ENCODE measurements around the gene CRB1. TPM values are rescaled to one million over a fixed set of nuclear protein-coding genes. Genes with fewer than 3 reads are reported as not detected.

The CRB1 gene
- total RNA-seq, 1 donor from 2014 or later, result 0.70 TPM

- DNase-seq (ENCODE audit: low read depth), result no peak
These were observed 35.4 kb downstream of the CRB1 start for GRCh38 chr1:197303463-197303862.

- DNase-seq (ENCODE audit: low read depth), result peak; percentile 30
These were observed 36.7 kb downstream of the CRB1 start for GRCh38 chr1:197304638-197305200.

GRCh38 chr1:197305925-197306324 is 37.9 kb downstream of the CRB1 start:
- DNase-seq (ENCODE audit: low read depth), result peak; percentile 32

DNA sequence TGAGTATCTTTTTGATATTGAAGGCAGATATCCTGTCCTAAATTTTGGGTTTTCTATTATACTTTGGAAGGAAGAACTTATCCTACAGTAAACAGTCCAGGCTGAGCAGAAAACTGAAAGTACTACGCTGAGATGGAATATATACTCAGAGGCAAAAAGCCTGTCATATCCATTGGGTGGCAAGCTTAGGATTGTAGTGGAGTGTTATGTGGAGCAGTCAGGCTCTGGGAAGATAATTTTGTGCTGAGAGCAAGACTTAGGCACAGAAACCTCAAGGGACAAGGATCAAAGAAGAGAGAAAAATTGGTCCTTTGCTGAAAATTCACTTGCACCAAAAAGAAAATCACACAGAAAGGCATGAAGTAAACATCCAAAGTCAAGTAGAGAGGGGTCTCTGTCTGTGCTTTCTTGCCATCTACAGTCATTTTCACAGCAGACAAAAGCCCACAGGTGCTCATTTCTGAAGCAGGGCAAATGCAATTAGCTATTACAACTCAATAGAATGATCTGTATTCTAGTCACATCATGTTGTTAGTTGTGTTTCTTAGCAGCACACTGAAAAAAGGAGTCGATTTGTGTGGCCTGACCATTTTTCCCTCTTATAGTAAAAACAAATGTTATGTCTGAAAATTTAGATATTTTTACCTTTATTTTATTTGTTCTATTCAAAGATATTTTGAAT is 38.5 kb downstream of the CRB1 start:
- no peak for DNase-seq (ENCODE audit: low read depth)

GRCh38 chr1:197307136-197307535 is 39.1 kb downstream of the CRB1 start:
- no peak for DNase-seq (ENCODE audit: low read depth)

GRCh38 chr1:197307551-197307950 is 39.5 kb downstream of the CRB1 start:
- DNase-seq (ENCODE audit: low read depth), result no peak

- no peak for DNase-seq (ENCODE audit: low read depth)
These were observed 43.0 kb downstream of the CRB1 start for GRCh38 chr1:197311081-197311480.

DNA sequence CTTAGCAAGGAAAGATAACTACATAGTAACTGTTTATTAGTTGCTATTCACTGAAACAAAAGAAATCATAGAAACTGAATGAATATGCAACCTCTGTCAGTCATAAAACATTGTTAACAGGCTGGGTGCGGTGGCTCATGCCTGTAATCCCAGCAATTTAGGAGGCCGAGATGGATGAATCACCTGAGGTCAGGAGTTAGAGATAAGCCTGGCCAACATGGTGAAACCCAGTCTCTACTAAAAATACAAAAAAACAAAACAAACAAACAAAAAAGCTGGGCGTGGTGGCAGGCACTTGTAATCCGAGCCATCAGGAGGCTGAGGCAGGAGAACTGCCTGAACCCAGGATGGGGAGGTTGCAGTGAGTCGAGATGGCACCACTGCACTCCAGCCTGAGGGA is 44.1 kb downstream of the CRB1 start:
- no peak for DNase-seq (ENCODE audit: low read depth)

GRCh38 chr1:197313713-197314112 is 45.7 kb downstream of the CRB1 start:
- no peak for DNase-seq (ENCODE audit: low read depth)

DNA sequence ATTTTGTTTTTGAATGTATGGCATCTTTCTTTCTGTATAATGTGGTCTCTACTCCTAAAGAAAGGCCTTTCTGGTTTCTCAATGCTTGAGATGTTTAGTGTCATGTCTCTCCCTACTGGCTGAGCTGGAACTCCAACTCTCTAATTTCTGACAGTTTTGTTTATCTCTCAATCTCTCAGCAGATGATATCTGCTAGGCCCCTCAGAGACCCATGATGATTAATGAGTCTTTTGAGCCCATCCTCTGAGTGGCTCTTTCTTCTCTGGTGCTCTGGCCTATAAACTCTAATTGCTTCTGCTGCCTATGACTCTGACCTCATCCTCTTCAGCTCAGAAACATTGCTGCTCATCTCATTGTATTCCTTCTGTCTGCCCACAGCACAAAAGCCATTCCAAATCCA is 46.6 kb downstream of the CRB1 start:
- DNase-seq (ENCODE audit: low read depth), result no peak

DNA sequence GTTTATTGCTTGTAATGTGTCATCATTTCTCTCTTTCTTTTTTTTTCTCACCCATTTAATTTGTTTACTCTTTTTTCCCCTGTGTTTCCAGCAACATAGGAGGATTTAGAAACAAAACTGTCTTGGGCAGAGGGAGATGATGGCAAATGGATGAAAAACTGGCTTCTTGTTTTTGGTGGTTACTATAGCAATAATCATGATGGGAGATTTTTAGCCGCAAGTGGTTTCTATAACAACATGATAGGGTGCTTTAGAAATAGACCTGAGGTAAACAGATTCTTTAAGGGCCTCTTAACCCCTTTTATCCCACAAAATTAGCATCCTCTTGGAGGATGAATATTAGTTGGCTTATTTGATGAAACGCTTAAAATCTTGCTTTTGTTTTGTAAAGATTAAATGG is 51.6 kb downstream of the CRB1 start:
- DNase-seq (ENCODE audit: low read depth), result no peak

DNA sequence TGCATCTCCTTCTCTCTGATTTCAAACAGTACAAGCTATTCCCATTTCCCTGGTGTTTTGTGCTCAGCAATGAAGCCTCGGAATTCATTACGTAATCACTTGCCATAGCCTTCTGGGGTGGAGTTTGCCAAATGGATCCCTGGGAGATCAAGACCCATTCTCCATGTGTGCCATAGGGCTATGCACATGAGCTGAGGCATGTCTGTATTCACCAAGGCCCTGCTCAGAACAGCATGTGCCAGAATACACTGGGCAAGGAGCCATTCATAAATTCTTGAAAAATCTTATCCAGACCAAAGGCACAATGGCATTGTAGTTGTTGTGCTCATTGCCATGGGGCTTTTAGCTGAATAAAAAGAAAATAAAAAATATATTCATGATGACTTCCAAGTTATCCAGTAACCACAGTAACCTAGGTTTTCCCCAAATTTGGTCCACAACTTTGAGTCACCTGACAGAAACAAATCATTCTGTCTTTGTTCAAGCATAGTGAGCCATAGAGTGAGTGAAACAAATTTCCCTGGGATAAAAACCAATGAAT is 53.0 kb downstream of the CRB1 start:
- DNase-seq (ENCODE audit: low read depth), result peak; percentile 73

GRCh38 chr1:197321811-197322210 is 53.8 kb downstream of the CRB1 start:
- DNase-seq (ENCODE audit: low read depth), result no peak

DNA sequence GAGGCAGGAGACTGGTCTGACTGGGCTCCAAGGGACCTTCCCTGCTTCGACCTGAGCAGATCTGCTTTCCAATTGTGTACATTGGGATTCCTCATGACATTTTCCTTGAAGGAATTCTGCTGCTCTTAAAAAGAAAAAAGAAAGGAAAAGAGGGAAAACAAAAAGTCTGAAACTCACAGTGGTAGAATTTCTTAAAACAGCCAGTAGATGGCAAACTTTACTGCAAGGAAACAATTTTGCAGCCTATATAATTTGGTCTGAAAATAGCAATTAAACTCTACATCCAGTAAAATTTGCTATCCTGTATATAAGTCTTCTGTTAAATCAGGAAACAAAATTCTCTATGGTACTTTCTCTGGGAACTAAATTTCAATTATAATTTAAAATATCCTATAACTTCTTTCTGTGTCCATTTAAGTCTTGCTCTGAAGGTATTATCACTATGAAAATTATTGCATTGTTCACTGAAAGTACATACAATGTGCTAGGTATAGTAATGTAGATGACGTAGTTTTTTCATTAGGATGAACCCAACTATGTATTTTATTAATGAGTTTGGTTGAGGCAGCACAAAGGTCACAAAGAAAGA is 59.8 kb downstream of the CRB1 start:
- DNase-seq (ENCODE audit: low read depth), result no peak

GRCh38 chr1:197330213-197330612 is 62.2 kb downstream of the CRB1 start:
- DNase-seq (ENCODE audit: low read depth), result no peak

DNA sequence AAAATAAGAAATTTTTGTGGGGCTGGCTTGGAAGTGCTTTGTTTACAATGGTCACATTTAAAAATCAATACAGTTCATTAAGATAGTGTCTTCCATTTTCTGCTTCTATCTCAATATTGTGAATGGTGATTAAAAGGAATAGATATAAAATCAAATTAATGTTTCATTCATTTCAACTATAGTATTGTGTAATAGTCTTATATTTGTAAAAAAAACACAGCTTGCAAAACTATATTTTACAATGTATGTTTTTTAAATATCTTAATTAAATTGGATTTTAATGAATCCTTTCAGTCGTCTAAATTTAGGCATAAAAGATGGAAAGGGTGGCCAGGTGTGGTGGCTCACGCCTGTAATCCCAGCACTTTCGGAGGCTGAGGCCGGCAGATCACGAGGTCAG is 63.5 kb downstream of the CRB1 start:
- no peak for DNase-seq (ENCODE audit: low read depth)

DNA sequence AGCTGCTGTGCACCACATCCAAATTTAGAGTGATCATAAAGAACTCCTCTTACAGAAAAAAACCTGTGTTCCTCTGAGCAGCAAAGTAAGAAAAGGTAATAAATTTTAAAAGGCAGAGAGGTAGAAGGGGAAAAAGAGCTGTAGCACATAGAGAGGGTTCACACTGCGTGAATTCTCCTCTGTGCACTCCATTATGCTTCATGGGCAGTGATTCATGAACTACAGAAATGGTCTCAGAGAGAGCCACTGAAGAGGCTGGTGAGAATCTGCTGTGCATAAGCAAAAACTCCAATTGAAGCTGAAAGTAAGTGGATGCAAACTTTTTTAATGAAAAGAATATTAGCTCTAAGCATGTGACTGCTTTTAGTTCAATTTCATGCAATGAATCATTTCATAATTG is 65.0 kb downstream of the CRB1 start:
- DNase-seq (ENCODE audit: low read depth), result no peak

GRCh38 chr1:197336571-197336970 is 68.5 kb downstream of the CRB1 start:
- DNase-seq (ENCODE audit: low read depth), result no peak

DNA sequence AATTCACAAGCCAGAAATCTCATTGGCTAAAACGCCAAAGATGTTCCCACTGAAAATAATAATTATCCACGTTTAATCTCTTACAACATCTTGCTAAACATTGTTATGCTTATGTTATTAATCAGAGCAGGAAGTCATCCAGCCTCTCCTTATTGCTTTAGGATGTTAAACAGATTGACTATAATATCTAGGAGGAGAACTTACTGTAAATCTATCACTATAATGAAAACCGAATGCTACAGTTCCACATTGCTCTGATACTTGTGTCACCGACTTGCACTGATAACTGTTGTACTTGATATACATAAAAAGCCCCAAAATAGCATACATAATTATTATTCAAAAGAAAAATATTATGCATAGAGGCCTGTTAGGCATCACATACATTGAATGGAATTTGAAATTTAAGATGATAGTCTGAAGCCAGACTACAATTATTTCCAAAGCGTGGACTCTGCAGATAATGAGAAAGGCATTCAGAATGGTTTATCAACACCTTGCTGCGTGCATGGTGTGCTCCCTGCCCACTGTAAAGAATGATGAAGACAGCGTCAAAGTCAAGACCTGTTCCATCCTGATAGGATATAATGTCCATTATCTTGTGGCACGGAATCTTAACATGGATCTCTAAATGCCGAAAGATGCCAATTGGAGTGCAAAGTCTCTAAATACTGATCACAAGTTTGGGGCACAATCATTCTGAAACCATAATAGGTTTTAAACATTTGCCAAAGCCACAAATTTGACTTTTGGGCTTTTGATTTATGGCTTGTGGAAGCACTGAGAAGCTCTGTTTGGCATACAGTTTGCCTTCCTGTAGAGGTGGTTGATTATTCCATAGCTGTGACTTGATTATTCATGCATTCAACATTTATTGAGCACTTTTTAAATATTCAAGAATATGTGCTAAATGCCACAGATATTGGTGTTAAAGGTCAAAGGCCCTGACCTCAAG is 71.3 kb downstream of the CRB1 start:
- no peak for DNase-seq (ENCODE audit: low read depth)

GRCh38 chr1:197341626-197342025 is 73.6 kb downstream of the CRB1 start:
- DNase-seq (ENCODE audit: low read depth), result no peak

DNA sequence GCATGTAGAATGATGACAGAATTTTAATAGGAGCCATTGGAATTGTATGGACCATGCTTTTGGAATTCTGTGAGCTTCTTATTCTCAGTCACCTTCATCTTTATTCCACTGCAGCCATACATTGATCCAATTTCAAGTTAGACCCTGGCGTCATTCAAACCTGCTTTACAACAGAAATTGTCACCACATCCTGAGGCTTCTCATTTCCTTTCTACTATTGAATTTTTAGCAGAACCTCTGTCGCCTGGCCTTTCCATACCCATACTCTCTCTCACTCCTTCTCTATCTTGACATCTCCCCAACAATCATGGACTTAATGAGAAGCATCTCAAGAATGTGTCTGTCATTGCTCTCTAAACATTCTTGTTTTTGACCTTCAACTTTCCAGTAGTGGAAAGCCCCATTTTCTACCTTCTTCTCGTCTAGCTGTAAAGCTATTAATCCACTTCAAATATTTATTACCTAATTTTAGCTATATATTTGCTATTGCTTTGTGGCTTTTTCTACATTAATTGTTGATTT is 74.1 kb downstream of the CRB1 start:
- DNase-seq (ENCODE audit: low read depth), result no peak

All from myocyte (in vitro differentiated cells).